Measurements from ENCODE around the gene PCDHGA3.
"Not testable (repeated sequence)": the region's sequence is repeated elsewhere in the genome, so short reads cannot be mapped to it uniquely, and the experiment has no call there.

Gene PCDHGA3

DNA sequence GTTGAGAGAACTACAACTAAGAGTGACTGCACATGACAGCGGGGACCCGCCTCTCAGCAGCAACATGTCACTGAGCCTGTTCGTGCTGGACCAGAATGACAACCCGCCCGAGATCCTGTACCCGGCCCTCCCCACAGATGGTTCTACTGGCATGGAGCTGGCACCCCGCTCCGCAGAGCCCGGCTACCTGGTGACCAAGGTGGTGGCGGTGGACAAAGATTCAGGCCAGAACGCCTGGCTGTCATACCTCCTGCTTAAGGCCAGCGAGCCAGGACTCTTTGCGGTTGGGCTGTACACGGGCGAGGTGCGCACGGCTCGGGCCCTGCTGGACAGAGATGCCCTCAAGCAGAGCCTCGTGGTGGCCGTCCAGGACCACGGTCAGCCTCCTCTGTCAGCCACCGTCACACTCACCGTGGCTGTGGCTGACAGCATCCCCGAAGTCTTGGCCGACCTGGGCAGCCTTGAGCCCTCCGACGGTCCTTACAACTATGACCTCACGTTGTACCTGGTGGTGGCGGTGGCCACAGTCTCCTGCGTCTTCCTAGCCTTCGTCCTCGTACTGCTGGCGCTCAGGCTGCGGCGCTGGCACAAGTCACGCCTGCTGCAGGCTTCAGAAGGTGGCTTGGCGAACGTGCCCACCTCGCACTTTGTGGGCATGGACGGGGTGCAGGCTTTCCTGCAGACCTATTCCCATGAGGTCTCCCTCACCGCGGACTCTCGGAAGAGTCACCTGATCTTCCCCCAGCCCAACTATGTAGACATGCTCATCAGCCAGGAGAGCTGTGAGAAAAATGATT, 41.0 kb downstream of the PCDHGA3 start:
- H3K4me3 ChIP-seq (ENCODE audit: low read depth, low read length): no peak overlapping the region
- in situ Hi-C loops (cut with HindIII; ENCODE audit: low sequenced_read_pairs): no loop called here
- DNase-seq (ENCODE audit: low read depth, low spot score): no peak
- TF ChIP-seq CTCF (IDR thresholded peaks at IDR 0.05; ENCODE audit: low read depth, low read length): no peak

DNA sequence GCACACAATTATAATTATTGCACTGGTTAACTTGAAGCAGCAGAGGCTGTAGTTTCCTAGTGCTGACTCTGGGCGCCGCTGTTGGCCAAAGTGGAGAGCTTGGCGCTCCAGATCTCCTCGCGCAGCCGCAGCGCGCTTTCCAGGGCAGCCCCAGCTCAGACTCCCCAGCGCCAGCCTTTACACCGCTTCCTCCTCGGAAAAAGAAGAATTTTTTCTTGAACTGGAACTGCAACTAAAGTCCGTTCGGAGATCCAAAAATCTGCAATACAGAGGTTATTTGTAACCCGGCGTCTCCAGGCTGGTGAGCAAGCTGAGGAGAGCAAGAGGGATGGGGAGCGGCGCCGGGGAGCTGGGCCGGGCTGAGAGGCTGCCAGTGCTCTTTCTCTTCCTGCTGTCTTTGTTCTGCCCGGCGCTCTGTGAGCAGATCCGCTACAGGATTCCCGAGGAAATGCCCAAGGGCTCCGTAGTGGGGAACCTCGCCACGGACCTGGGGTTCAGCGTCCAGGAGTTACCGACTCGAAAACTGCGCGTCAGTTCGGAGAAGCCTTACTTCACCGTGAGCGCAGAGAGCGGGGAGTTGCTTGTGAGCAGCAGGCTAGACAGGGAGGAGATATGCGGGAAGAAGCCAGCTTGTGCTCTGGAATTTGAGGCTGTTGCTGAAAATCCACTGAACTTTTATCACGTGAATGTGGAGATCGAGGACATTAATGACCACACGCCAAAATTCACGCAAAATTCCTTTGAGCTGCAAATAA, 44.1 kb downstream of the PCDHGA3 start, which contains the start of gene PCDHGB4:
PCDHGB4 (plus strand) TSS at position 142 of the 755 bp plus-strand sequence; CDS start at position 329, 187 bp downstream.
- TF ChIP-seq CTCF (IDR thresholded peaks at IDR 0.05; ENCODE audit: low read depth, low read length): peak; percentile 53
- peak; percentile 55 for DNase-seq (ENCODE audit: low read depth, low spot score)
- in situ Hi-C loops (cut with HindIII; ENCODE audit: low sequenced_read_pairs): not testable (repeated sequence)
- H3K4me3 ChIP-seq (ENCODE audit: low read depth, low read length): peak within 1 kb of the TSS; percentile 33

GRCh38 chr5:141388661-141389060, 45.0 kb downstream of the PCDHGA3 start:
- in situ Hi-C loops (cut with HindIII; ENCODE audit: low sequenced_read_pairs): no loop called here
- TF ChIP-seq CTCF (IDR thresholded peaks at IDR 0.05; ENCODE audit: low read depth, low read length): no peak

DNA sequence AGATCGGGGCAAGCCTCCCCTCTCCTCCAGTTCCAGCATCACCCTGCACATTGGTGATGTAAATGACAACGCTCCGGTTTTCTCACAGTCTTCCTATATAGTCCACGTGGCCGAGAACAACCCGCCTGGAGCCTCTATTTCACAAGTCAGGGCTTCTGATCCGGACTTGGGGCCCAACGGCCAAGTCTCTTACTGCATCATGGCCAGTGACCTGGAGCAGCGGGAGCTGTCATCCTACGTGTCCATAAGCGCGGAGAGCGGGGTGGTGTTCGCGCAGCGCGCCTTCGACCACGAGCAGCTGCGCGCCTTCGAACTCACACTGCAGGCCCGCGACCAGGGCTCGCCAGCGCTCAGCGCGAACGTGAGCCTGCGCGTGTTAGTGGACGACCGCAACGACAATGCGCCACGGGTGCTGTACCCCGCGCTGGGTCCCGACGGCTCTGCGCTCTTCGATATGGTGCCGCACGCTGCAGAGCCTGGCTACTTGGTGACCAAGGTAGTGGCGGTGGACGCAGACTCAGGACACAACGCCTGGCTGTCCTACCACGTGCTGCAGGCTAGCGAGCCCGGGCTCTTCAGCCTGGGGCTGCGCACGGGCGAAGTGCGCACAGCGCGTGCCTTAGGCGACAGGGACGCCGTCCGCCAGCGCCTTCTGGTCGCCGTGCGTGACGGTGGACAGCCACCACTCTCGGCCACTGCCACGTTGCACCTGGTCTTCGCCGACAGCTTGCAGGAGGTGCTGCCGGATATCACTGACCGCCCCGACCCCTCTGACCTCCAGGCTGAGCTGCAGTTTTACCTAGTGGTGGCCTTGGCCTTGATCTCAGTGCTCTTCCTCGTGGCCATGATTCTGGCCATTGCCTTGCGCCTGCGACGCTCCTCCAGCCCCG, 45.8 kb downstream of the PCDHGA3 start:
- no peak overlapping the region for H3K4me3 ChIP-seq (ENCODE audit: low read depth, low read length)
- in situ Hi-C loops (cut with HindIII; ENCODE audit: low sequenced_read_pairs): no loop called here
- DNase-seq (ENCODE audit: low read depth, low spot score): no peak
- no peak for TF ChIP-seq CTCF (IDR thresholded peaks at IDR 0.05; ENCODE audit: low read depth, low read length)

More at GRCh38 chr5:141388661-141389060, 45.0 kb downstream of the PCDHGA3 start:
- no peak overlapping the region for H3K4me3 ChIP-seq (ENCODE audit: low read depth, low read length)
- no peak for DNase-seq (ENCODE audit: low read depth, low spot score)

- in situ Hi-C loops (cut with HindIII; ENCODE audit: low sequenced_read_pairs): no loop called here
- TF ChIP-seq CTCF (IDR thresholded peaks at IDR 0.05; ENCODE audit: low read depth, low read length): peak; percentile 13
- no peak for DNase-seq (ENCODE audit: low read depth, low spot score)
- H3K4me3 ChIP-seq (ENCODE audit: low read depth, low read length): no peak within 1 kb of the TSS
These were observed 49.0 kb downstream of the PCDHGA3 start, which contains the start of gene PCDHGA8 for GRCh38 chr5:141392429-141393198. Gene PCDHGA8 (plus strand): TSS chr5:141392633. CDS start chr5:141392814, 181 bp downstream.
